Neural progenitor cell (in vitro differentiated cells): ENCODE results near the gene SNAI3.

ENCODE experiments used
- EZH2 ChIP-seq: fragments of 200-600 bp; sonication (generic); IDR thresholded peaks from 2 replicates; pipeline ENCODE4 v1.6.1; 2017; ENCODE audit warnings: antibody characterized with exemption, mild to moderate bottlenecking, moderate library complexity
- EZH2phosphoT487 ChIP-seq: fragments of 200-600 bp; sonication (generic); IDR thresholded peaks from 2 replicates; pipeline ENCODE4 v1.6.1; 2017; ENCODE audit warnings: antibody characterized with exemption
- TF ChIP-seq, protein P1 (sequence below): fragments of 200-600 bp; sonication (generic); IDR thresholded peaks from 2 replicates; pipeline ENCODE4 v1.5.1; 2017; ENCODE audit warnings: antibody characterized with exemption, mild to moderate bottlenecking

GRCh38 chr16:88700636-88701482 is 14.6 kb upstream of the SNAI3 start:
- TF ChIP-seq, protein P1, sequence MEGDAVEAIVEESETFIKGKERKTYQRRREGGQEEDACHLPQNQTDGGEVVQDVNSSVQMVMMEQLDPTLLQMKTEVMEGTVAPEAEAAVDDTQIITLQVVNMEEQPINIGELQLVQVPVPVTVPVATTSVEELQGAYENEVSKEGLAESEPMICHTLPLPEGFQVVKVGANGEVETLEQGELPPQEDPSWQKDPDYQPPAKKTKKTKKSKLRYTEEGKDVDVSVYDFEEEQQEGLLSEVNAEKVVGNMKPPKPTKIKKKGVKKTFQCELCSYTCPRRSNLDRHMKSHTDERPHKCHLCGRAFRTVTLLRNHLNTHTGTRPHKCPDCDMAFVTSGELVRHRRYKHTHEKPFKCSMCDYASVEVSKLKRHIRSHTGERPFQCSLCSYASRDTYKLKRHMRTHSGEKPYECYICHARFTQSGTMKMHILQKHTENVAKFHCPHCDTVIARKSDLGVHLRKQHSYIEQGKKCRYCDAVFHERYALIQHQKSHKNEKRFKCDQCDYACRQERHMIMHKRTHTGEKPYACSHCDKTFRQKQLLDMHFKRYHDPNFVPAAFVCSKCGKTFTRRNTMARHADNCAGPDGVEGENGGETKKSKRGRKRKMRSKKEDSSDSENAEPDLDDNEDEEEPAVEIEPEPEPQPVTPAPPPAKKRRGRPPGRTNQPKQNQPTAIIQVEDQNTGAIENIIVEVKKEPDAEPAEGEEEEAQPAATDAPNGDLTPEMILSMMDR = no peak
- TF ChIP-seq EZH2phosphoT487 (no peak), EZH2 (no peak)
